PC-3 (cell line): ENCODE measurements around the gene SCUBE1.

Experiments used
- EZH2 ChIP-seq: fragments of 300-600 bp; sonication (generic); IDR thresholded peaks from one replicate; pipeline ENCODE4 v1.6.1; 2017; ENCODE audit warnings: antibody characterized with exemption, mild to moderate bottlenecking, low read length; ENCODE audit not compliant: unreplicated experiment
- TF ChIP-seq, protein P1 (sequence below): fragments of 300-600 bp; sonication (generic); conservative IDR thresholded peaks from 2 replicates; pipeline ENCODE4 v1.5.1; 2017; ENCODE audit warnings: antibody characterized with exemption, low read depth, mild to moderate bottlenecking, low read length

DNA sequence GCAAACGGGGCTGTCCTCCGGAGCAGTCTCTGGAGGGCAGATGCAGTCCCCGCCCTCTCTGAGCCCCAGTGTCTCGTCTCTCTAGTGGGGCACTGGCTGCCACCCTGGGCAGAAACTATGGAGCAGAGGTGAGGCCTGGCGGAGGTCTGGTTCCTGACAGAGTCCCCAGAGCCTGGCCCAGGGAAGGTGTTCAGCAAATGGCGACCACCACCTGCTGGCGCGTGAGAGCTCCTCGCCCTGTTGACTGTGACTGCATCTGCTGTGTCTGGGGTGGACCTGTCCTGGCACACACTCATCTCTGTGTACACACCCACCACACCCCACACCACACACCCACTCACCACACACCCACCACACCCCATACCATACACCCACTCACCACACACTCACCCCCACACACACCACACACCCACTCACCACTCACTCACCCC lies 137.9 kb downstream of the SCUBE1 start:
- TF ChIP-seq, protein P1, sequence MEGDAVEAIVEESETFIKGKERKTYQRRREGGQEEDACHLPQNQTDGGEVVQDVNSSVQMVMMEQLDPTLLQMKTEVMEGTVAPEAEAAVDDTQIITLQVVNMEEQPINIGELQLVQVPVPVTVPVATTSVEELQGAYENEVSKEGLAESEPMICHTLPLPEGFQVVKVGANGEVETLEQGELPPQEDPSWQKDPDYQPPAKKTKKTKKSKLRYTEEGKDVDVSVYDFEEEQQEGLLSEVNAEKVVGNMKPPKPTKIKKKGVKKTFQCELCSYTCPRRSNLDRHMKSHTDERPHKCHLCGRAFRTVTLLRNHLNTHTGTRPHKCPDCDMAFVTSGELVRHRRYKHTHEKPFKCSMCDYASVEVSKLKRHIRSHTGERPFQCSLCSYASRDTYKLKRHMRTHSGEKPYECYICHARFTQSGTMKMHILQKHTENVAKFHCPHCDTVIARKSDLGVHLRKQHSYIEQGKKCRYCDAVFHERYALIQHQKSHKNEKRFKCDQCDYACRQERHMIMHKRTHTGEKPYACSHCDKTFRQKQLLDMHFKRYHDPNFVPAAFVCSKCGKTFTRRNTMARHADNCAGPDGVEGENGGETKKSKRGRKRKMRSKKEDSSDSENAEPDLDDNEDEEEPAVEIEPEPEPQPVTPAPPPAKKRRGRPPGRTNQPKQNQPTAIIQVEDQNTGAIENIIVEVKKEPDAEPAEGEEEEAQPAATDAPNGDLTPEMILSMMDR, result no peak
- no peak for TF ChIP-seq EZH2
